GM21360 (cell line): ENCODE results near the gene FOXD4L6.
"Not testable (repeated sequence)": the region's sequence is repeated elsewhere in the genome, so short reads cannot be mapped to it uniquely, and the experiment has no call there.

Experiments used
- ATAC-seq: cut with Tn5 transposase; IDR thresholded peaks from one replicate; pipeline ENCODE4 v1.9.1; 2021; ENCODE audit warnings: mild to moderate bottlenecking, moderate library complexity; ENCODE audit not compliant: unreplicated experiment

The FOXD4L6 gene

DNA sequence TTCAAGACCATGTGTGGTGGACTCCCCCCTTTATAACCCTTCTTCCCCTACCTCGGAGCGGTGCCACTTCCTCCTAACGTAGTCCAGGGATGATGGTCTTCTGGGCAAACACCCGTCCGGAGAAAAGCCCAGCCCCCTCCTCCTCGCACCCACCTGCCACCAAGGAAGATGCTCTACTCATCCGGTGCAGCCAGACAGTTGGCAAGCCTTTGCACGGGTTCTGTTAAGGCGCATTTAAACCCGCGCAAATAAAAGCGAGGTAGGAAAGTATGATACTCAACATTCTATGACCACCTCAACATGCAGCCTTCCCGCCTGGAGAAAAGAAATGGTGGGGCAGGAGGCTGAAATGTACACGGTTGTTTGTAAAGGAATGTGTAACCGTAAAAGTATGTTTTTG, at the start of gene FOXD4L6:
Gene FOXD4L6 (minus strand): TSS at position 101 of the 400 bp plus-strand sequence. CDS start 298 bp downstream, outside the sequence.
- not testable (repeated sequence) for ATAC-seq

DNA sequence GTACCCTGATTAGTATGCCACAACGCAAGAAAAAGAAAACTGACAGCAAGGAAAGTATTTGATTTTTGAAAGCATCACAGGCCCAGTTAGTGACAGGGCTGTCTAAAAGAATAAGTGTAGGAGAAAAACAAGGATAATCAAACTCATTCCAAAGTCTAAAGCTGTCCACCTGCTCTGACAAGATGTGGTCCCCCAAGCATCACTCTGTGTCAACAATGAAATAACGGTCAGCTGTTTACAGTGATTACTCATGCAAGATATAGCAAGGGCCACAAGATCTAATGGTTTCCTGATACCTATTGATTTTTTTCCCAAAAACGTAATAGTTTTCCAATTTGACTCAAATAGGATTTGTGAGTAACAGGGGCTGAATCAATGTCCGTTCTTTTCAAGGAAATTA, 46.5 kb upstream of the FOXD4L6 start:
- ATAC-seq: not testable (repeated sequence)

DNA sequence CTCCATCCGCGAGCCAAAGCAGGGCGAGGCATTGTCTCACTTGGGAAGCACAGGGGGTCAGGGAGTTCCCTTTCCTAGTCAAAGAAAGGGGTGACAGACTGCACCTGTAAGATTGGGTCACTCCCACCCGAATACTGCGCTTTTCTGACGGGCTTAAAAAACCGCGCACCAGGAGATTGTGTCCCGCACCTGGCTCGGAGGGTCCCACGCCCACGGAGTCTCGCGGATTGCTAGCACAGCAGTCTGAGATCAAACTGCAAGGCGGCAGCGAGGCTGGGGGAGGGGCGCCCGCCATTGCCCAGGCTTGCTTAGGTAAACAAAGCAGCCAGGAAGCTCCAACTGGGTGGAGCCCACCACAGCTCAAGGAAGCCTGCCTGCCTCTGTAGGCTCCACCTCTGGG, 21.6 kb upstream of the FOXD4L6 start:
- not testable (repeated sequence) for ATAC-seq

DNA sequence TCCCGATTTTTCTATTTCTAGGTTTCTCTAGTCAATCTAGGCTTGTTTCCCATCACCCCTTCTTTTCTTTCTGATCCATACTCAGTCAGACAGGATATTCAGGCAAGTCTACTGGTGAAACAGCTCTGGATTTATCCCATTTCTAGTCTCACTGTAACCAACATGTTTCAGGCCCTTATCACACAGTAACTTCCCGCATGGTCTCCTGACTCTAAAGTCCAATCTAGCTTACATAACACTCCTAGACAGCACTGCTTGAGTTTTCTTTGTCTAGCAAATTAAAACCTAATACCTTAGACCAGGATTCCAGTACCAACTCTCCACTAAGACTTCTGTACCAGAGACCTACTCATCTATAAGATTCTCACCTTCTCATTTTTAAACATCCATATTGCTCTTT, 13.4 kb upstream of the FOXD4L6 start:
- not testable (repeated sequence) for ATAC-seq

DNA sequence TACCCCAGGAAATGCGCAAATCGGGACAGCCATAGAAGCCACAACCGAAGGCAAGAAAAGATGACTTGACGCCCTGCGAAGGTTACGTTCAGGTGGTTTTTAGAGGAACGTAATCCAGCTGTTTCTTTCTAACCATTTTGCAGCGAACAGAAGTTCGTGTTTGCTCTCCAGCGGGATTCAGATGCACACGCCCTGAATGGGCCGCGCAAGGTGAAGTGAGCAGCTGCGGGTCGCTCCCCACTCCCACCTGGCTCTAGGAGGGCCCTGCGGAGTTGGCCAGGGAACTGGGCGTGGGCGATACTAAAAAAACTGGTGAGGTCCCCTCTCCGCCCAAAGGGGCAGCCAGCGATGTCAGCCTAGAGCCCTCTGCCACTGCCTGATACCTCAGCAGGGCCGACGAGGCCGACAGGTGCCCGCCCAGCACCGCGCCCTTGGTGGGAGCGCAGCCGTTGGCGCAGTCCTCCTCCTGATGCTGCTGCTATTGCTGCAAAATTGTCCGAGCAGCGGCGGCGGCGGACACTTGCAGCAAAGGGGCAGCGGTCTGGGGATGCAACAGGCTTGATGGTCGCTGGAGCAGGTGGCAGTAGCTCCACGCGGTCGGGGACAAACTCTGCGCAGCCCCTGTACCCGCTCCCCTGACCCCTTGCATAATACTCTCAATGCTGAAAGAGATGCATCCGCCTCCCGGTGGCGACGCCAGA, 1.6 kb downstream of the FOXD4L6 start:
- ATAC-seq: not testable (repeated sequence)

DNA sequence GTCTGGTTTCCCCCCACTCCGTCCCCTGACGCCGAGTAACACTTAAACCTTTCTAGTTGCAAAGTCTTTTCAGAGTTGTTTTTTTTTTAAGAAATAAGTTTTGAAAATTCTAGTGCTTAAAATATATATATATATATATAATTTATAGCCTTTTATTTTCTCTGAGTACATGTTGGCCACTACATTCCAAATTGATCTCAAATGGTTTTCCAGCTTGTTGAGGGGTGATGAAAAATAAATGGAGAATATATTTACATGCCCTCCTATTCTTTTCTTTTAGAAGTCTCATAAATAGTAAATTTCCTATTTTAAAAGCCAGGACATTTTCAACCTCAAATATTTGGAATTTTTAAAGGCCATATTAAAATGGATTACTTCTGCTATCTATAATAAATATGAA, 2.5 kb downstream of the FOXD4L6 start:
- not testable (repeated sequence) for ATAC-seq

DNA sequence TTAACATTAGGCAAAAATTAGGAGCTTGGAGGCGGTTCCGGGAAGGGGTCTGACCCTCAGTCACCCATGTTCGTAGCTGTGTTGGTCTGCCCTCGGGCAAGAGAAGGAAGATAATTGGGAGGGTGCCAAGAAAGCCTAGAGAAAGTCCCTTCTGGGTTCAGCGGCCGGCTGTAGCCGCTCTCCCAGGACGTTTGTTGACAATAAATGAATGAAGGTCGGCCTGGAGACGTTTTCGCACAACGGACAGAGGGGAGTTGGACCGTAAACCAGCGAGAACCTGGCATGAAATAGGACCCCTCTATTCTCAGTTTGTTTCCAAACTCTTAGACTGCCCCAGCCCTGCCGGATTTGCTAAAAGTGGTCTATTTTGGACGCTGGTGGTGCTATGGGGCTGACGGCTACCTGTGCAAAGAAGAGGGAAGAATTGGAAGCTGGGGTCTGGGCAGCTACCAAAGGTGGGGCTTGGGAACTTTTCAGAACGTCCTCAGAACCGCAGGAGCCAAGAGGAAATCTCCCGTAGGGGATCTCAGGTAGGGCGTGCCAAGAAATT, 3.3 kb downstream of the FOXD4L6 start:
- not testable (repeated sequence) for ATAC-seq

DNA sequence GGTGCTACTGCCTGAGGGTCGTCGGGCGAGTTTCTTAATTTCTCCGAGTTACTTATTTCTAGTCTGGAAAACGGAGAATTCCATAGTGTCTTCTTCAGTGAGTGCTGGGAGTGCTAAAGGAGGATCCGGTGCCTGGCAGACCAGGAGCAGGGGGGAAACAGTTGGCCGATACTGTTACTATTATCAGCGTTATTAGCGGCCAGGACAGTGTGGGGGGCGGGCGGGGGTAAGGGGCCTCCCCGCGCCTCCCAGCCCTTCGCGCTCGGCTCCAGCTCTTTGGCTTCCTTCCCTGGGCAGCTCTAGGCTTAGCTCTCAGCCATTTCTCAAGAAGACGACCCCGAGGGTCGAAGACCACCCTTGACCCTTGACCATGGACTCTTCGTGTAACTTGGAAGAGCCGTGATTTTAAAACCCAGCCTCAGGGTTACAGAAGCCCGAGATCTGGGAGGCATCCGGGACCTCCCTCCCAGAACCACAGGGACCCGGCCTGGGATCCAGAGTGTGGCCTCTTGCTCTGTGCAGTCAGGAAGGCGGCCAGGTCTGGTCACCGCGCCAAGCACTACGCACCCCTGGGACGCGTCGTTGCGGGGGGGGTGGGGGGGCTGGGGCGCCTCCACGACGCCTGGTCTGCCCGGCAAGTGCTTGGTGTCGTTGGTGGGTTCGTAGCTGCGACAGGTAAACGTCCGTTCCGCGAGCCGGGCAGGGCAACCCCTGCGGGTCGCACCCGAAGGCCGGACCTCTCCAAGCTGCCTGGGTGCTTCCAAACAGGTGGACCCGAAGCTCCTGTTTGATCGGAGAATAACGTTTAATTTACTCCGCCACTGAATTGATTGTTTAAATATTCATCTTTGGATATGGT, 4.0 kb downstream of the FOXD4L6 start:
- ATAC-seq: not testable (repeated sequence)

DNA sequence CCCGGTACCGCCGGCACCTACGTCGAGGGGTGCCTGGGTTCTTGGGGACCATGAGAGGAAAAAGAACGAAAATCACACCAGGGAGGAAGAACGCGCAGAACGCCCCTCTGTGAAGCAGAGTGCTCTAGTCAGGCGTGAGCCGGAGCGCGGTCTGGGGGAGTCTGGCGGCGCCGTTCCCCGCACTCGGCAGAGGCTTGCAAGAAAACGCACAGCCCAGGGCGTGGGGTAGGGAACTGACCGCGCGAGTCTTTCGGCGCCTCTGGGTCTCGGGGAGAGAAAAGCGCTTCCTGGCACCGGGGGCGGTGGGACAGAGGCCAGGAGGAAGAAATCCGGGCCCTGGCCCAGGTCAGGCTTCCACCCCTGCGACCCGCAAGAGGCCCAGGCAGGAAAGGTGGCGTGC, 4.7 kb downstream of the FOXD4L6 start:
- not testable (repeated sequence) for ATAC-seq

DNA sequence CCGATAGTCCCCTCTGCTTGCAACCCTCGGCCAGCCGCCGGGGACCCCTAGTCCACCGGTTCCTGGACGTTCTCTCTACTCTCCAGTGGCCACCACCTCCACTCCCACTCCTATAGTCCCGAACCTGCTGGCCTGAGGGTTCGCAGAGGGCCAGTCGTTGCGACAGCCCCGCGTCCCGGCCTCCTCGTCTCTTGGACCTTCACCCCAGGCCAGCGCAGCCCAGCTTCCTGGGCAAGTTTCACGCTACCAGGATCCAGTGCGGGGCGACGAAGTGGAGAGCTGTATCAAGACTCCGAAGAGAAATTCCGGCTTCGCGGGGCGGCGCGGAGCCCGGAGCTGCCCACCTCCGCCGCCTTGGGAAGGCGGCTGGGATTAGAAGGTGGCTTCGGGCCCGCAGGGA, 5.1 kb downstream of the FOXD4L6 start:
- not testable (repeated sequence) for ATAC-seq

DNA sequence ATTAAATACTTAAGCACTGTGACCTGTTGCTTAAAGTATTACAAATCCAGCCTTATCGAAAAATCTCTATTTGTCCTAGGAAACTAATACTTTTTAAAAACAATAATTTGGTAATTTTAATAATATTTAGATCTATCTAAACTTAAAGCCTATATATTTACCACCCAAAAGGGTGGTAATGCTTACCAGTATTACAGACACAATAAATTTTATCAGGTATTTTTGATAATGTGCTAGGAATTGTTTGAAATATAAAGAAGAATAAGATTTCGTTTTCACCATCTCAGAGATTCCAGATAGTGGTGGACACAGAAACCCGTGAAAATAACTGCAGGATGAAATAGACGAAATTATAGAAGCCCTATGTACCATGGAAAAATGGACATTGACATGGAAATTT, 7.8 kb downstream of the FOXD4L6 start:
- not testable (repeated sequence) for ATAC-seq

DNA sequence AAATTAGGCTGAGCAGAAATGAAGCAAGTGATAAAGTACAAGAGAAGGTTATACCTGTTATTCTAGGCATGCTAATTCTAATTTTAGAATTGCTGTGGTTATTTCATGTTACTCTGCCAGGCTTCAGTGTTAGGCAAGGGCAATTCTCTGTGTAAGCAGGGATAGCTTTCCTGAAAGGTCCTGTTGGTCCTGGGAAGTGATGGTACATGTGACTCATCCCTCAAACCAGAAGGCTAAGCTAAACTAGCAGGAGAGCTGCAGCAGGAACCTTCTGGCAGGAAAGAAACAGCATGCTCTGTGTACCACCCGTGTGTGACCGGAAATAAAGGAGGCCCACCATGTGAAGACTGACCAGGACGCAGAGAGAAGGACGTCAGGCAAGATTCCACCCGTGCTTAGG, 8.8 kb downstream of the FOXD4L6 start:
- ATAC-seq: not testable (repeated sequence)

DNA sequence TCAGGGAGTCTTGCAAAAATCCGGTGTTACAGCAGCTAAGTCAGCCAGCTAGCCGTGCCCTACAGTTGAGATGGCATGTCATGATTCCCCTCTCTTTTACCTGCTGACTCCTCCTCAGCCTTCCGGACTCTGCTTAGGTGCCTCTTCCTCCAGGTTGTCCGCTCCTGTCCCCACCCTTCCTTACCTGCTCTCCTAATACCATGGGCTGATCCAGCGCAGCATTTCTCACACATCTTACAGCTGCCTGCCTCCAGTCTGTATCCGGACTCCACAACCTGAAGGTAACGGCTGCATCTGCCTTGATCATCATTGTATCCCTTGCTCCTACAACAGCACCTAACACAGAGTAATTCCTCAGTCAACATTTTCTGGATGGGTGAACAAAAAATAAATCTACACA, 9.2 kb downstream of the FOXD4L6 start:
- not testable (repeated sequence) for ATAC-seq

DNA sequence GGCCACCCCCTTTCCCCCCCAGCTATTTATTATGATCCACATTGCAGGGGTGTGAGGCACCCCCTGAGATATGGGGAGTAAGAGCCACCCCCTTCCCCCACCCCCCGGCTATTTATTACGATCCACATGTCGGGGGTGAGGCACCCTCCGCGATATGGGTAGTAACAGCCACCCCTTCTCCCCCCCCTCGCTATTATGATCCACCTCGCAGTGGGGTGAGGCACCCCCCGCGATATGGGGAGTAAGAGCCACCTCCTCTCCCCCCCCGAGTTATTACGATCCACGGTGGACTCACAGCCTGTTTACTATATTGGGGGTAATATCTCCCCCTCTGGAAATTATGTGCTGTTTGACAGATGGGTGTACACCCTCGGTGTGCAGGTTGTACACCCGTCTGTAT, 15.1 kb downstream of the FOXD4L6 start:
- not testable (repeated sequence) for ATAC-seq

DNA sequence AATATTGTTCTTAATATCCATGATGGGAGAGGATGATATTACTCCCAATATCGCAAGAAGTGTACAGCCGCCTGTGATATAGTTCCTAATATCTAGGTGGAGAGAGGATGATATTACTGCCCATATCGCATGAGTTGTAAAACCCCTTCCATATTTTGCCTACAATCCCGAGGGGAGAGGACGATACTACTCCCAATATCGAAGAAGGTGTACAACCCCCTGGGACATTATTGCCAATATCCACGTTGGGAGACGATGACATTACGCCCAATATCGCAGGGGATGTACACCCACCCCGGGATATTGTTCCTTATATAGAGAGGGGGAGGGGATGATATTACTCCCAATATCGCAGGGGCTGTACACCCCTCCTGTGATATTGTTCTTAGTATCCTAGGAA, 17.1 kb downstream of the FOXD4L6 start:
- ATAC-seq: not testable (repeated sequence)

DNA sequence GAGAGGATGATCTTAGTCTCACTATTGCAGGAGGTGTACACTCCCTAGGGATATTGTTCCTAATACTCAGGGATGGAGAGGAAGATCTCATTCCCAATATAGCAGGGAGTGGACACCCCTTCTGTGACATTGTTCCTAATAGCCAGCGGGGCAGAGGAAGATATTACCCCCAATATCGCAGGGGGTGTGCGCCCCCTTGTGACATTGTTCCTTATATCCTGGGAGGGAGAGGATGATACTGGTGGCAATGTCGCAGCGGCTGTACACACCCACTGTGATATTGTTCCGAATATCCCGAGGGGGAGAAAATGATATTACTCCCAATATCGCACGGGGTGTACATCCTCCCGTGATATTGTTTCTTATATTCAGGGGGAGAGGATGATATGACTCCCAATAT, 17.6 kb downstream of the FOXD4L6 start:
- ATAC-seq: not testable (repeated sequence)

DNA sequence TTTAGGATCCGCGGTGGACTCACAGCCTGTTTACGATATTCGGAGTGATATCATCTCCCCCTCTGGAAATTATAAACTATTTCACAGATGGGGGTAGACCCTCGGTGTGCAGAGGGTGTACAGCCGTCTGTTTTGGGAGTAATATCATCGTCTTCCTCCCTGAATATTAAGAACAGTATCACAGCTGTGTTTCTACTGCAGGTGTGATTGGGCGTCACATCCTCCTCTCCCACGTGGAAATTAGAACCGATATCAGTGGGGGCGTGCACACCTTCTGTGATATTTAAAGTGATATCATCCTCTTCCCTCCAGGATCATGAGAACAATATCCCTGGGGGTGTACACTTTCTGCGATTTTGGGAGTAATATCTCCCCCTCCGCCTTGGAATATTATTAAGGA, 19.2 kb downstream of the FOXD4L6 start:
- ATAC-seq: not testable (repeated sequence)

DNA sequence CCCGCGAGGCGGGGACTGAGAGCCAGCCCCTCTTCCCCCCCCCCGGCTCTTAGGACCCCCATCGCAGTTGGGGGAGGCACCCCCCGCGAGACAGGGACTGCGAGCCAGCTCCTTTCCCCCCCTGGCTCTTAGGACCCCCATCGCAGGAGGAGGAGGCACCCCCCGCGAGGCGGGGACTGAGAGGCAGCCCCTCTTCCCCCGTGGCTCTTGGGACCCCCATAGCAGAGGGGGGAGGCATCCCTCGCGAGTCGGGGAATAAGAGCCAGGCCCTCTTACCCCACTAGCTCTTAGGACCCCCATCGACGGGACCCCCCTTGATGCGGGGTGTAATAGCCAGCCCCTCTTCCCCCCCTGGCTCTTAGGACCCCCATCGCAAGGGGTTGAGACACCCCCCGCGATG, 19.7 kb downstream of the FOXD4L6 start:
- not testable (repeated sequence) for ATAC-seq

DNA sequence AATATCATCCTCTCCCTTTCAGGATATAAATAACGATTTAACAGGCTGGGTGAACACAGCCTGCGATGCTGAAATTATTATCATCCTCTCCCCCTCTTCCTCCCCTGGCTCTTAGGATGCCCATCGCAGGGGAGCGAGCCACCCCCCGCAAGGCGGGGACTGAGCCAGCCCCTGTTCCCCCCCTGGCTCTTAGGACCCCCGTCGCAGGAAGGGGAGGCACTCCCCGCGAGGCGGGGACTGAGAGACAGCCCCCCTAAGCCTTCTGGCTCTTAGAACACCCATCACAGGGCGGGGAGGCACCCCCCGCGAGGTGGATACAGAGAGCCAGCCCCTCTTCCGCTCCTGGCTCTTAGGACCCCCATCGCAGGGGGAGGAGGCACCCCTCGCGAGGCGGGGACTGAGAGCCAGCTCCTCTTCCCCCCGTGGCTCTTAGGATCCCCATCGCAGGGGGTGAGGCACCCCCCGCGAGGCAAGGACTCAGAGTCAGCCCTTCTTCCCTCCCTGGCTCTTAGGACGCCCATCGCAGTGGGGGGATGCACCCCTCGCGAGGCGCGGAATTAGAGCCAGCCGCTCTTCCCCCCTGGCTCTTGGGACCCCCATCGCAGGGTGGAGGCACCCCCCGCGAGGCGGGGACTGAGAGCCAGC, 21.9 kb downstream of the FOXD4L6 start:
- ATAC-seq: not testable (repeated sequence)

DNA sequence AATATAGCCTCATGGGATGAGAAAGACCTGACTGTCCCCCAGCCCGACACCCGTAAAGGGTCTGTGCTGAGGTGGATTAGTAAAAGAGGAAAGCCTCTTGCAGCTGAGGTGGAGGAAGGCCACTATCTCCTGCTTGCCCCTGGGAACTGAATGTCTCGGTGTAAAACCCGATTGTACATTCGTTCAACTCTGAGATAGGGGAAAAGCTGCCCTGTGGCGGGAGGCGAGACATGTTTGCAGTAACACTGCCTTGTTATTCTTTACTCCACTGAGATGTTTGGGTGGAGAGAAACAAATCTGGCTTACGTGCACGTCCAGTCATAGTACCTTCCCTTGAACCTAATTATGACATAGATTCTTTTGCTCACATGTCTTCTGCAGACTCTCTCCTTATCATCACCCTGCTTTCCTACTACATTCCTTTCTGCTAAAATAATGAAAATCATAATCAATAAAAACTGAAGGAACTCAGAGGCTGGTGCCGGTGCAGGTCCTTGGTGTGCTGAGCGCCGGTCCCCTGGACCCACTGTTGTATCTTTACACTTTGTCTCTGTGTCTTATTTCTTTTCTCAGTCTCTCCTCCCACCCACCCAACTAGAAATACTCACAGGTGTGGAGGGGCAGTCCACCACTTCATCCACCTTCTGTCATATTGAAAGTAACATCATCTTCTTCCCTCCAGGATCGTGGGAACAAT, 22.8 kb downstream of the FOXD4L6 start:
- not testable (repeated sequence) for ATAC-seq
